ENCODE measurements around the gene FAM177A1. TPM values are rescaled to one million over a fixed set of nuclear protein-coding genes. Genes with fewer than 3 reads are reported as not detected.

FAM177A1 gene
- total RNA-seq, 4 donors from 2014 or later, result 42.4 to 70.0 (median 60.1) TPM

- TF ChIP-seq POLR2AphosphoS5 (IDR thresholded peaks at IDR 0.05), result peak; percentile 82
- peak; percentile 58 to 71 for TF ChIP-seq POLR2A (IDR thresholded peaks at IDR 0.05)
- no peak for TF ChIP-seq CTCF (IDR thresholded peaks at IDR 0.05)
- 0% methylated on average over 18 to 42 of the region's 57 CpGs for WGBS, 2 donors (ENCODE audit: low coverage in 1 of 2)
- H3K27ac ChIP-seq, result peak within 1 kb of the TSS; percentile 91 to 96 (median 92)
- peak within 1 kb of the TSS; percentile 63 to 73 for H3K4me3 ChIP-seq
- H3K36me3 ChIP-seq, result peaks cover 0 to 9% of the 10 kb centered on the region in 2 donors
- peaks cover 0 to 70% (median 8%) of the 10 kb centered on the region in 3 donors for H3K4me1 ChIP-seq
- H3K27me3 ChIP-seq, result no peaks in the 10 kb centered on the region
- H3K9me3 ChIP-seq, result no peaks in the 10 kb centered on the region
- peak; percentile 95 for ATAC-seq
These were observed 76.0 kb downstream of the FAM177A1 start, which contains the start of the genes PPP2R3C and PRORP for GRCh38 chr14:35121887-35122695. Gene PPP2R3C, minus strand, starts transcription at chr14:35121990. Its CDS starts 31 bp downstream, at chr14:35121959. Gene PRORP, plus strand, starts transcription at chr14:35122552. Its CDS starts 694 bp downstream, at chr14:35123246.

GRCh38 chr14:35122696-35123387, 76.8 kb downstream of the FAM177A1 start:
- TF ChIP-seq POLR2A (IDR thresholded peaks at IDR 0.05), result peak in 1 of 2 donors; percentile 5
- no peak for TF ChIP-seq EP300 (IDR thresholded peaks at IDR 0.05)

GRCh38 chr14:35123388-35123703, 77.3 kb downstream of the FAM177A1 start:
- peaks cover 0 to 59% (median 8%) of the 10 kb centered on the region in 3 donors for H3K4me1 ChIP-seq
- peak overlapping the region in 3 of 4 donors; percentile 91 to 96 (median 92) for H3K27ac ChIP-seq
- TF ChIP-seq CTCF (IDR thresholded peaks at IDR 0.05) (no peak), POLR2AphosphoS5 (IDR thresholded peaks at IDR 0.05) (no peak), POLR2A (IDR thresholded peaks at IDR 0.05) (no peak), EP300 (IDR thresholded peaks at IDR 0.05) (no peak)
- 33 to 49% methylated on average over 2 to 3 of the region's 3 CpGs for WGBS, 2 donors (ENCODE audit: low coverage in 1 of 2)
- no peaks in the 10 kb centered on the region for H3K9me3 ChIP-seq
- no peak for ATAC-seq
- no peaks in the 10 kb centered on the region for H3K27me3 ChIP-seq
- H3K4me3 ChIP-seq, result peak overlapping the region in 1 of 2 donors; percentile 63
- H3K36me3 ChIP-seq, result peaks cover 0 to 10% of the 10 kb centered on the region in 2 donors

More at GRCh38 chr14:35122696-35123387, 76.8 kb downstream of the FAM177A1 start:
- peak overlapping the region; percentile 91 to 96 (median 92) for H3K27ac ChIP-seq
- H3K9me3 ChIP-seq, result no peaks in the 10 kb centered on the region
- H3K36me3 ChIP-seq, result peaks cover 0 to 9% of the 10 kb centered on the region in 2 donors
- no peaks in the 10 kb centered on the region for H3K27me3 ChIP-seq
- peak overlapping the region; percentile 63 to 73 for H3K4me3 ChIP-seq
- WGBS, 2 donors (ENCODE audit: low coverage in 1 of 2), result 8 to 21% methylated on average over 6 to 9 of the region's 23 CpGs
- peak; percentile 2 for ATAC-seq
- peaks cover 0 to 63% (median 8%) of the 10 kb centered on the region in 3 donors for H3K4me1 ChIP-seq

GRCh38 chr14:35124127-35124526, 78.1 kb downstream of the FAM177A1 start:
- Histone ChIP-seq H3K27ac (no peak overlapping the region), H3K27me3 (no peaks in the 10 kb centered on the region), H3K9me3 (no peaks in the 10 kb centered on the region), H3K36me3 (peaks cover 0 to 12% of the 10 kb centered on the region in 2 donors), H3K4me1 (peaks cover 0 to 52% (median 8%) of the 10 kb centered on the region in 3 donors), H3K4me3 (no peak overlapping the region)
- ATAC-seq, result no peak
- WGBS, 2 donors (ENCODE audit: low coverage in 1 of 2), result 87 to 100% methylated on average over 1 of the region's 1 CpG
- TF ChIP-seq CTCF (IDR thresholded peaks at IDR 0.05), result no peak
- no peak for TF ChIP-seq POLR2AphosphoS5 (IDR thresholded peaks at IDR 0.05)
- no peak for TF ChIP-seq POLR2A (IDR thresholded peaks at IDR 0.05)
- TF ChIP-seq EP300 (IDR thresholded peaks at IDR 0.05), result no peak

Other genes starting within 250 kb of the FAM177A1 start
- gene BAZ1A, start 170.9 kb upstream of the FAM177A1 start, total RNA-seq, result 10 to 100 TPM; 17.0 to 36.9 (median 21.6) TPM
- 10 to 100 TPM; 40.5 to 48.9 (median 47.1) TPM for gene SRP54, start 63.3 kb upstream of the FAM177A1 start, total RNA-seq
- 10 to 100 TPM; 29.3 to 44.9 (median 32.4) TPM for gene PPP2R3C, start 75.7 kb downstream of the FAM177A1 start, total RNA-seq
- 10 to 100 TPM; 15.9 to 25.0 (median 17.5) TPM for gene PRORP, start 76.3 kb downstream of the FAM177A1 start, total RNA-seq
- 100 to 1,000 TPM in 3 of 4 donors, 10 to 100 TPM in 1; 97.4 to 157 (median 133) TPM for gene PSMA6, start 246.1 kb downstream of the FAM177A1 start, total RNA-seq